Measurements from ENCODE around the gene TFF1.

Gene TFF1

DNA sequence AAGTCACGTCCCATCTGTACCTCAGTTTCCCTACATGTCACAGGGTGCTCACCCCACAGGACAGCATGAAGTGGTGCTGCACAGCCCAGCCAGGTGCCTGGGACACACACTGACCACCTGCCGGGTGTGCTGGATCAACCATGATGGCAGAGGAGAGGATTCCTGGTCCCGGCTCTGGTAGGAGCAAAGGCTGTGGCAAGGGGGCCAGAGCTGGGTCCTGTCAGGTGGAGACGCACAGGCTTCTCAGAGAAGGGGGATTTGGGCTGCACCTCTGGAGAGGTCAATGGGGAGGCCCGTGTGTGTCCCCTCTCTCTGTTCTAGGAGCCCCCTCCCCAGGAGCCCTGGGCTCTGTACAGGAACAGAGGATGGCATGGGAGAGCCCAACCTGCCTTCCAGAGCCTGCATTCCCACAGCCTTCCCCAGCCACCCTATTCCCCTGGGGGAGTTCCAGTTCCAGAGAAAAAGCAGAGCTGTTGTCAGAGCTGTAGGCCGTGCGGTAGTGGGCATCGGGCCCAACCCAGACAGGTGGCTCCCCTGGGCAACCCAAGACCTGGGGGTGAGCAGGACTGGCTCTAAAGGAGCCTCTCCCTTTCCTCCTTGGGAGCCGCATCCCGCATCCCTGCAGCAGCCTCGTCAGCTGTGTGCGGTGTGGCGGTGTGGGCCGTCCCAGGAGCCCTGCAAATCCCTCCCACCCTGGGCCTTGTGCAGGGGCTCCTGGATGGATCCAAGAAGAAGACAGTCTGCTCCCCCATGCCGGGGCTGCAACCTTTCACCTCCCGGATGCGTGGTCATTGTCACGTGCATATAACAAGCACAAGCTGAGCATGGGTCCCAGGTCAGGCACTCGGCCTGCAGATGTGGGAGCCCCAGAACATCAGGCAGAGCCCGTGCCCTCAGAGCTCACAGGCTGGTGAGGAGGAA is 48.2 kb downstream of the TFF1 start:
- DNase-seq (ENCODE audit: low read depth): no peak

DNA sequence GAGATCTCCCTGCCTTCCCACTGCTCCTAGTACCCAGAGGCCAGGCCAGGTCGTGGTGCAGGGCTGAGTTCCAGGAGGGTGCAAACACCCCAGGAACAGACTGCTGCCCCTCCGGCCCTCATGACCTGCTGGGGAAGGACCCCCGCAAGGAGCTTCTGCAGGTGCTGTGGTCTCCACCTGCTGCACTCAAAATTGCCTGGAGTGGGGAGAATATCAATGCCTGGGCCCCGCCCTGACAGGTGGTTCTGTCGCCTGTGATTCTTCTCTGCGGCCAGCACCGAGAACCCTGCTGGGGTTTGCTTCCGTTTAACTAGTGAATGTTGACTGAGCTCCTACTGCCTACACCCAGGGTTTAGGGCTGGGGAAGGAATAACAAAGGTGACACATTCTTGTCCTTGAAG is 49.0 kb downstream of the TFF1 start:
- DNase-seq (ENCODE audit: low read depth): no peak

DNA sequence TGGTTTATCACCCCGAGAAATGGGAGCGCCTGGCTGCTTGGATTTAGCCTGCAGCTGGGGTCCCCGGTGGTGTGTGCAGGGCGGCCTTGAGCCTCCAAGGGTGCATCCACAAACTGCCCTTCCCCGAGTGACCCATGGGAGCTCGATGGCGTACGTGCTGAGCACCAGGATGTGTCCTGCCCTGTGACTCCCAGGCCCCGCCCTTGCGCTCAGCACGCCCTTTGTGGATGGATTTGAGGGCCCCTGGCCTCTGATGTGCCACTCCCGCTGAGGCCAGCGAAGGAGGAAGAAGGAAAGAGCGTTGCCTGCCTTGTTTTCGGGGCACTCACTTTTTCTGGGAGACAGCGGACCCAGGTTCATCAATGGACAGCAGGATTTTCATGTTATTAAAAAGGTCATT is 49.4 kb downstream of the TFF1 start:
- no peak for DNase-seq (ENCODE audit: low read depth)

DNA sequence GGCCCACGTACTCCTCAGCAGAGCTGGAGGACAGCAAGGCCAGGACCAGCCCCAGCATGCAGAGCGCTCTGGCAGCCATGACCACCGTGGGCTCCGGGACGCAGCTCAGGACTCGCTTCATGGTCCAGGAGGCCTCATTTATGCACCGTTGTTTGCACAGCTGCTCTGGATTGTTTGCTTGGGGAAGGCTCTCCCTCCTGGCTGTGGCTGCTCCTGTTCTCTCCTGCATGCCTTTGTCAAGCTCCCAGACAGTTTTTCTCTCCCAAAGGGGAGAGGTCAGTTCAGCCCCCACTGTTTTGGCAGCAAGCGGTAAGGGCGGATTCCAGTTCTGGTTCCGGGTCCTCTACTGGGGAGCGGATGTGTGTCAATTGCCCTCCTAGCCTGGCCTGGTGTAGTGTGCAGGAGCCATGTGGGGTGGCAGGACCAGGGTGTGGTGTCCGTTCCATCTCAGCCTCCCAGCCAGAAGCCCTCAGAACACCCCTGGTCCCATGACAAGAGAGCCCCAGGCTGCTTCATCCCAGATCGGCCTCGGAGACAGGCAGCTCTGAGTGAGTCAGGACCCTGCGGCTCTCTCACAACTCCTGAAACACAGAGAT is 50.9 kb downstream of the TFF1 start, which contains the start of gene TFF3:
TSS of gene TFF3 (minus strand) at position 114 of the 596 bp plus-strand sequence. CDS start at position 79, 35 bp downstream.
- no peak for DNase-seq (ENCODE audit: low read depth)

DNA sequence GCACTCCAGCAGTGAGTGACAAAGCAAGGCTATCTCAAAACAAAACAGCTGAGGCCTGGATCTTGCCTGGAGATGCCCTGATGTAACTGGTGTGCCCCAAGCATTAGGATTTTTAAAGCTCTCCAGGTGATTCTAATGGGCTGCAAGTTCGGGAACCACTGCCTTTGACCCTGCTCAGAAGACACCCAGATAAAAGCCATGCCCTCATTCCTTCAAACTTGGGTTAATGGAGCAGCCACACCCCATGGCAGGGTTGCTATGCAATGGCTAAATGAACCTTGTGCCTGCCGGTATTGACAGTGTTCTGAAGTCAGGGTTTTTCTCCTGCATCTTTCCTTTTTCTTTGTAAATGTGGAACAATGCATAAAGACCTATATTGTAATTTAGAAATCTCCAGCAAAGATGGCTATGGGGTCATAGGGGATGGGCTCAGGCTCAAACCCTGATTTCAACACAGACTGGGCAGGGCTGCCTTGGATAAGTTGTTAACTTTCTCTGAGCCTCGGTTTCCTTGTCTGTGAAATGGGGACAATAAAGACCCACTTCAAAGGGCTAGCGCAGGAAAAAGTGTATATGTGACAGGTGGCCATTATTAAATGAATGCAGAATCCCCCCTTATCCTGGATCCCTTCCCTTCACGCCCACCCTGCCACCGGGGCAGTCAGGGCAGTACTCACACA is 51.6 kb downstream of the TFF1 start:
- no peak for DNase-seq (ENCODE audit: low read depth)

DNA sequence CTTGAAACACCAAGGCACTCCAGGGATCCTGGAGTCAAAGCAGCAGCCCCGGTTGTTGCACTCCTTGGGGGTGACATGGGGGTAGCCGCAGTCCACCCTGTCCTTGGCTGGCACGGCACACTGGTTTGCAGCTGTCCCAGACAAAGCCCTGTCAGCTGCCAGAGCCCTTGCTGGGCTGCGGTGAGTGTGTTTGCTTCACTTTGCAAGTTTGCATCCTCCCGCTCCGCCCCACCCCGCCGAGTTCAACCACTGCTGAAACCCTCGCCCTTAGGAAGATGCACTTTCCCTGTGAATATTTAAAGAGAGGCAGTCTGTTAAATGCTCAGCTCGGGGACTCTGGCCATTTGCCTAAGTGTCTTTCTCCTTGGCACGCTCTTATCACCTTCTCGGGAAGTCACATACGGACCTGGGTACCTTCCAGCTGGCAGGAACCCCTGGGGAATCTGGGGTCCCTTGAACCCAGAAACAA is 52.8 kb downstream of the TFF1 start:
- DNase-seq (ENCODE audit: low read depth): no peak

DNA sequence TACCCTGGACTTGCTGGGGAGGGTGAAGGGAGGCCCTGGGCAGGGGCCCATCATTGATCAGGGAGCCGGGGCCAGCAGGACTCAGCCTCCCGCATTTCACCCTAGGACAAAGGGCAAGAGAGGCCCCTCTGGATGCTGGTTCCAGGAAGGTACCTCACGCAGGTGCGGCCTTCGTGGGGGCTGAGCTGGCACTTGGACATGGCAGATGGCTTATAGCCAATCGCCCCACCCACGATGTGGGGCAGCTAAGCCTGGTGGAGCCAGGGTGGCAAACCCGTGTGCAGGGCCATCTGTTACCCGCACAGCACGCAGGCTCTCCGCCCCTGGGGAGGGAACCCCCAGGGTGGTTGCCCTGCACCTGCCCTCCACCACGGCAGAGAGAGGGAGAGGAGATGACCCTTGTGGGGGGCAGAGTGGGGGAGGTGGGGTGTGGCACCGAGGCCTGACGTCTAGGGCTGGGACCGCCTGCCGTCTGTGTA is 53.7 kb downstream of the TFF1 start:
- no peak for DNase-seq (ENCODE audit: low read depth)

Measured in GM04503 (cell line).